Fibroblast of skin of abdomen (primary cell): Measurements from ENCODE around the gene COL4A3. TPM values are rescaled to one million over a fixed set of nuclear protein-coding genes. Genes with fewer than 3 reads are reported as not detected.

Experiments
- DNase-seq: peaks from one replicate; pipeline ENCODE4 v3.0.0-alpha.2; 2013
- polyA plus RNA-seq, 2 experiments: library from polyadenylated mRNA; unstranded; fragments of 120-200 nt; gene quantifications; one replicate each; pipeline ENCODE4 v1.2.1, GENCODE V29; 2013; ENCODE audit not compliant: insufficient read length in 2 of 2

Gene COL4A3
- polyA plus RNA-seq (2013, experiment 1 of 2; ENCODE audit: insufficient read length), result not detected
- not detected for polyA plus RNA-seq (2013, experiment 2 of 2; ENCODE audit: insufficient read length)

- no peak for DNase-seq
Measured at GRCh38 chr2:227163998-227164762, at the start of gene COL4A3, which contains the start of gene COL4A4. TSS of gene COL4A3 (plus strand) at chr2:227164624. CDS start at chr2:227164727, 103 bp downstream. TSS of gene COL4A4 (minus strand) at chr2:227164205. CDS start at chr2:227147483, 16,722 bp downstream.

GRCh38 chr2:227115761-227116160 lies 48.7 kb upstream of the COL4A3 start:
- peak; percentile 55 for DNase-seq

GRCh38 chr2:227117027-227117426 lies 47.4 kb upstream of the COL4A3 start:
- no peak for DNase-seq

- no peak for DNase-seq
Measured at GRCh38 chr2:227117852-227118251, 46.6 kb upstream of the COL4A3 start.

- no peak for DNase-seq
Measured at GRCh38 chr2:227118353-227118752, 46.1 kb upstream of the COL4A3 start.

GRCh38 chr2:227123697-227124096 lies 40.7 kb upstream of the COL4A3 start:
- no peak for DNase-seq

- DNase-seq, result no peak
Measured at GRCh38 chr2:227124811-227125210, 39.6 kb upstream of the COL4A3 start.

GRCh38 chr2:227125506-227125905 lies 38.9 kb upstream of the COL4A3 start:
- no peak for DNase-seq

GRCh38 chr2:227127201-227127600 lies 37.2 kb upstream of the COL4A3 start:
- DNase-seq, result no peak

GRCh38 chr2:227130636-227131035 lies 33.8 kb upstream of the COL4A3 start:
- no peak for DNase-seq

GRCh38 chr2:227132986-227133385 lies 31.4 kb upstream of the COL4A3 start:
- no peak for DNase-seq

- DNase-seq, result no peak
Measured at GRCh38 chr2:227134591-227134990, 29.8 kb upstream of the COL4A3 start.

- no peak for DNase-seq
Measured at GRCh38 chr2:227141301-227141700, 23.1 kb upstream of the COL4A3 start.

- DNase-seq, result no peak
Measured at GRCh38 chr2:227143895-227144294, 20.5 kb upstream of the COL4A3 start.

GRCh38 chr2:227146456-227146855 lies 18.0 kb upstream of the COL4A3 start:
- no peak for DNase-seq

GRCh38 chr2:227147023-227147422 lies 17.4 kb upstream of the COL4A3 start:
- DNase-seq, result peak; percentile 65

GRCh38 chr2:227148106-227148505 lies 16.3 kb upstream of the COL4A3 start:
- DNase-seq, result no peak

GRCh38 chr2:227150222-227150936 lies 14.0 kb upstream of the COL4A3 start:
- no peak for DNase-seq

GRCh38 chr2:227152093-227152766 lies 12.2 kb upstream of the COL4A3 start:
- no peak for DNase-seq

- DNase-seq, result no peak
Measured at GRCh38 chr2:227153307-227153706, 11.1 kb upstream of the COL4A3 start.

- DNase-seq, result no peak
Measured at GRCh38 chr2:227153758-227154486, 10.5 kb upstream of the COL4A3 start.
